ENCODE data around the gene KIF6.

GRCh38 chr6:39319621-39320362 is 405.4 kb downstream of the KIF6 start:
- TF ChIP-seq CTCF (IDR thresholded peaks at IDR 0.05; ENCODE audit: low read length): no peak
- no peak for TF ChIP-seq EZH2 (IDR thresholded peaks at IDR 0.05; ENCODE audit: borderline replicate concordance, low read length)

Measured in OCI-LY1 (cell line).